Endodermal cell (in vitro differentiated cells): Measurements from ENCODE around the gene CACNA2D4. TPM values are rescaled to one million over a fixed set of nuclear protein-coding genes. Genes with fewer than 3 reads are reported as not detected.

ENCODE experiments used
- DNase-seq: peaks from one replicate; pipeline ENCODE4 v3.0.0-alpha.2; 2017
- H3K27ac ChIP-seq: 2 replicates; pipeline ENCODE4 v1.5.1; 2013; ENCODE audit warnings: mild to moderate bottlenecking, low read depth, low read length, moderate library complexity
- H3K27me3 ChIP-seq: 2 replicates; pipeline ENCODE4 v1.6.1; 2013; ENCODE audit warnings: mild to moderate bottlenecking, low read length, moderate library complexity; ENCODE audit not compliant: insufficient read depth, control insufficient read depth, poor library complexity, severe bottlenecking
- H3K36me3 ChIP-seq: 2 replicates; pipeline ENCODE4 v1.7.0; 2013; ENCODE audit warnings: mild to moderate bottlenecking, low read length, moderate library complexity; ENCODE audit not compliant: control insufficient read depth, insufficient read depth
- H3K4me1 ChIP-seq: one replicate; pipeline ENCODE4 v1.7.0; 2013; ENCODE audit warnings: low read length; ENCODE audit not compliant: control insufficient read depth, insufficient read depth
- H3K4me3 ChIP-seq: 2 replicates; pipeline ENCODE4 v1.5.1; 2013; ENCODE audit warnings: mild to moderate bottlenecking, low read length, moderate library complexity
- H3K9ac ChIP-seq: 2 replicates; pipeline ENCODE4 v1.6.1; 2013; ENCODE audit warnings: mild to moderate bottlenecking, low read length, moderate library complexity; ENCODE audit not compliant: poor library complexity, severe bottlenecking; ENCODE audit errors: extremely low read depth
- H3K9me3 ChIP-seq: 2 replicates; pipeline ENCODE4 v1.6.1; 2013; ENCODE audit warnings: mild to moderate bottlenecking, low read length, moderate library complexity; ENCODE audit not compliant: control insufficient read depth
- H3K27ac Mint-ChIP-seq: 2 replicates; pipeline ENCODE4 v1.8.0; 2020; ENCODE audit warnings: mixed read lengths
- H3K27me3 Mint-ChIP-seq: 2 replicates; pipeline ENCODE4 v1.8.0; 2021; ENCODE audit warnings: mild to moderate bottlenecking, mixed read lengths; ENCODE audit not compliant: insufficient read depth
- H3K36me3 Mint-ChIP-seq: 2 replicates; pipeline ENCODE4 v1.8.0; 2020; ENCODE audit warnings: low read depth, mixed read lengths
- H3K4me1 Mint-ChIP-seq: 2 replicates; pipeline ENCODE4 v1.8.0; 2020; ENCODE audit warnings: mixed read lengths
- H3K4me3 Mint-ChIP-seq: 2 replicates; pipeline ENCODE4 v1.8.0; 2020; ENCODE audit warnings: mild to moderate bottlenecking, moderate library complexity, mixed read lengths
- H3K9me3 Mint-ChIP-seq: 2 replicates; pipeline ENCODE4 v1.8.0; 2020; ENCODE audit warnings: mild to moderate bottlenecking, mixed read lengths
- WGBS, 2 experiments: methylation state at CpG; one replicate each; pipeline versions ENCODE4 v1.1.5 to v1.1.7; 2013; ENCODE audit warnings: missing lambda C conversion rate in 2 of 2, mixed read lengths in 1 of 2; ENCODE audit not compliant: insufficient coverage in 1 of 2, insufficient read length in 1 of 2; 5-methylcytosine and 5-hydroxymethylcytosine counted together
- total RNA-seq, 2 donors: library from RNA; stranded (reverse); fragmentation: NEBNext Ultra II Directional in 1 of 2; extraction: Animal tissue kit (Norgen Biotek cat#: 25700) in 1 of 2; gene quantifications; 2 replicates in 1 of 2; 3 replicates in 1 of 2; pipeline ENCODE4 v1.2.1, GENCODE V29; 2021
- TF ChIP-seq, protein P1 (sequence below): fragments of 200-600 bp; sonication (generic); conservative IDR thresholded peaks from 2 replicates; pipeline ENCODE4 v1.5.0; 2021; ENCODE audit warnings: antibody characterized with exemption, mild to moderate bottlenecking

The CACNA2D4 gene
- total RNA-seq, 2 donors from 2014 or later, result 4.3 to 5.7 TPM

DNA sequence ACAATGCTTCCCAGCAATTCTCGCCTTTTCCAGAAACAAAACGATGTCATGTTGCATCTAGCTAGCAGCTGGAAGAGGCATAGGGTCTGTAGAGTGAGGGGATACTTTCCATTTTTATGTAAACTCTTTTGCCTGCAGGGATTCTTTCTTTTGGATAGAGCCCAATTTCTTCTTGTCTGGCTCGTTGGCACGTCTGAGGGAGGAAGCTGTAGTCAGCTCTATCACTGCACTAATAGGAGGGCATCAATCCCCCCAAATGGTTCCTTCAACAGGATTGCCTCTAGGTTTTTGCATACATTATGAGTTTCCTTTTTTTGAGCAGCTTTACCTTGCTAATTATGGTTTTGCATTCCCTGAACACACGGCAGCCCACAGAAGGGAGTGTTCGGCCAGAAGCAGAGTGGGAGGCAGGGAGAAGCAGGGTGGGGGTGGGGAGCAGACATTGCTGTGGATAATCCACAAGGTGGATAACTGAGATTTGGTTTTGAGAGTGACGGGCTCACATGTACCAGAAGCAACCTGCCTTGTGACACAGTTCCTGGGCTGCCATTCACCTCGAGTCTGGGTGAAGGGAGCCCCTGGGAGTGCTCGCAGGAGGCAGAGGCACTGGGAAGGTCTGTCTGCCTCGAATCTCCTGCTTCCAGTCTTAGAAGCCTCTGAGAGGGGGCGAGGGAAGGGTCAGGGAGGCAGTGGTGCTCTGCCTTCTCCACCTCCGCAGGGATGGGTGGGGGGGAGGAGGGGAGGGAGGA, 73.6 kb downstream of the CACNA2D4 start:
- DNase-seq, result no peak
- Histone ChIP-seq H3K4me3 (no peak overlapping the region), H3K9ac (no peak overlapping the region), H3K9me3 (no peaks in the 10 kb centered on the region), H3K4me1 (no peaks in the 10 kb centered on the region), H3K36me3 (no peaks in the 10 kb centered on the region), H3K27ac (no peak overlapping the region), H3K27me3 (no peaks in the 10 kb centered on the region)
- TF ChIP-seq, protein P1, sequence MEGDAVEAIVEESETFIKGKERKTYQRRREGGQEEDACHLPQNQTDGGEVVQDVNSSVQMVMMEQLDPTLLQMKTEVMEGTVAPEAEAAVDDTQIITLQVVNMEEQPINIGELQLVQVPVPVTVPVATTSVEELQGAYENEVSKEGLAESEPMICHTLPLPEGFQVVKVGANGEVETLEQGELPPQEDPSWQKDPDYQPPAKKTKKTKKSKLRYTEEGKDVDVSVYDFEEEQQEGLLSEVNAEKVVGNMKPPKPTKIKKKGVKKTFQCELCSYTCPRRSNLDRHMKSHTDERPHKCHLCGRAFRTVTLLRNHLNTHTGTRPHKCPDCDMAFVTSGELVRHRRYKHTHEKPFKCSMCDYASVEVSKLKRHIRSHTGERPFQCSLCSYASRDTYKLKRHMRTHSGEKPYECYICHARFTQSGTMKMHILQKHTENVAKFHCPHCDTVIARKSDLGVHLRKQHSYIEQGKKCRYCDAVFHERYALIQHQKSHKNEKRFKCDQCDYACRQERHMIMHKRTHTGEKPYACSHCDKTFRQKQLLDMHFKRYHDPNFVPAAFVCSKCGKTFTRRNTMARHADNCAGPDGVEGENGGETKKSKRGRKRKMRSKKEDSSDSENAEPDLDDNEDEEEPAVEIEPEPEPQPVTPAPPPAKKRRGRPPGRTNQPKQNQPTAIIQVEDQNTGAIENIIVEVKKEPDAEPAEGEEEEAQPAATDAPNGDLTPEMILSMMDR, result no peak
- 56 to 71% methylated on average over 9 to 12 of the region's 12 CpGs for WGBS, 2 experiments
- Mint-ChIP-seq H3K27ac (no peak overlapping the region), H3K36me3 (no peaks in the 10 kb centered on the region), H3K4me3 (no peak overlapping the region), H3K9me3 (no peaks in the 10 kb centered on the region), H3K27me3 (peaks cover 1% of the 10 kb centered on the region), H3K4me1 (peaks cover 22% of the 10 kb centered on the region)

DNA sequence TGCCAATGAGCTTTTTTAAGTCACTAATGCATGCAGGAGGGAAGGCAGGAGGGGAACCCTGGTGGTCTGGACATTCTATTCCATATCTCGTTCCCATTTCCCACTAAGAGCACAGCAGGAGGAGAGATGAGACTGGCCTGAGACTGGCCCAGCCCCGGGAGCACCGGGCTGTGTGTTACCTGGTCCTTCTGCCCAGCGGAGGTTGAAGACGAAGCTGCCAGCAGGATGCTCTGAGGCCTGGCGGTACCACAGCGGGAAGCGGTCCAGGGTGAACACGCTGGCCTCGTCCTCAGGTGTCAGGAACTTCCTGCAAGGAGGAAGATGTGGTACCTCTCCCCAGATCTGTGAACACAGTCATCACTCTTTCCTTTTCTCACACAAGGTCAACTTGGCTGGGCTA, 74.2 kb downstream of the CACNA2D4 start:
- Mint-ChIP-seq H3K27ac (no peak overlapping the region), H3K9me3 (no peaks in the 10 kb centered on the region), H3K36me3 (no peaks in the 10 kb centered on the region), H3K4me3 (no peak overlapping the region), H3K27me3 (peaks cover 1% of the 10 kb centered on the region), H3K4me1 (peaks cover 22% of the 10 kb centered on the region)
- WGBS, 2 experiments, result 77 to 78% methylated on average over 9 to 10 of the region's 10 CpGs
- no peak overlapping the region for H3K27ac ChIP-seq
- H3K27me3 ChIP-seq, result no peaks in the 10 kb centered on the region
- no peaks in the 10 kb centered on the region for H3K9me3 ChIP-seq
- TF ChIP-seq, protein P1, result no peak
- no peaks in the 10 kb centered on the region for H3K4me1 ChIP-seq
- H3K4me3 ChIP-seq, result no peak overlapping the region
- DNase-seq, result peak; percentile 75
- no peak overlapping the region for H3K9ac ChIP-seq
- no peaks in the 10 kb centered on the region for H3K36me3 ChIP-seq

DNA sequence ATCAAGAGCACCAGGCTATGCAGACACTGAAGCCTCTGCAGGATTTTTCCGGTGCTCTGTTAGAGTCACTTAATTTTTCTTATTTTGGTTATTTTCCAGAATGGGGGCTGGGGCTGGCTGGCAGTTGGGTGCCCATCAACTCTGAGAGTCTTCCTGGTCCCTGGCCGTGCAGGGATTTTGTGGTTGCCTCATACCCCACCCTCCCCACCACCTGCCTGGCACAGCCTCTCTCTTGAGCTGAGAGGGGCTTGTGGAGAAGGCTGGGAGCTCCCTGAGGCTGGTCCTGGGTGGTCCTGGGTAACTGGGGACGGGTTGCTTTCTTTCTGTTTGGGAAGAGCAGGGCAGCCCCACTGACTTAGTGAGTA, 74.8 kb downstream of the CACNA2D4 start:
- 83% methylated on average over 3 of the region's 3 CpGs; no CpG with 5 or more reads in 1 of the 2 experiments for WGBS, 2 experiments
- no peaks in the 10 kb centered on the region for H3K36me3 ChIP-seq
- Mint-ChIP-seq H3K4me3 (no peak overlapping the region), H3K4me1 (peaks cover 17% of the 10 kb centered on the region), H3K9me3 (no peaks in the 10 kb centered on the region), H3K27me3 (peaks cover 1% of the 10 kb centered on the region), H3K36me3 (no peaks in the 10 kb centered on the region), H3K27ac (no peak overlapping the region)
- H3K27me3 ChIP-seq, result no peaks in the 10 kb centered on the region
- no peaks in the 10 kb centered on the region for H3K9me3 ChIP-seq
- no peak overlapping the region for H3K27ac ChIP-seq
- TF ChIP-seq, protein P1, result no peak
- no peak overlapping the region for H3K9ac ChIP-seq
- no peaks in the 10 kb centered on the region for H3K4me1 ChIP-seq
- DNase-seq, result no peak
- H3K4me3 ChIP-seq, result no peak overlapping the region
